HUES48 (cell line): ENCODE data around the gene ABCA4.

ENCODE experiments used
- H3K27ac ChIP-seq: one replicate; pipeline ENCODE4 v1.7.0; 2013; ENCODE audit warnings: low read depth, low read length, inconsistent platforms
- H3K27me3 ChIP-seq: 2 replicates; pipeline ENCODE4 v1.6.1; 2013; ENCODE audit warnings: mild to moderate bottlenecking, low read length; ENCODE audit not compliant: control insufficient read depth, insufficient read depth
- H3K36me3 ChIP-seq: 2 replicates; pipeline ENCODE4 v1.6.1; 2013; ENCODE audit warnings: low read length; ENCODE audit not compliant: control insufficient read depth, insufficient read depth
- H3K4me1 ChIP-seq: 2 replicates; pipeline ENCODE4 v1.6.1; 2013; ENCODE audit warnings: mild to moderate bottlenecking, low read length; ENCODE audit not compliant: control insufficient read depth, insufficient read depth
- H3K4me3 ChIP-seq: 2 replicates; pipeline ENCODE4 v1.5.1; 2013; ENCODE audit warnings: mild to moderate bottlenecking, low read depth, low read length
- H3K9ac ChIP-seq: 2 replicates; pipeline ENCODE4 v1.6.1; 2013; ENCODE audit warnings: mild to moderate bottlenecking, low read depth, low read length, moderate library complexity
- H3K9me3 ChIP-seq: 2 replicates; pipeline ENCODE4 v1.6.1; 2013; ENCODE audit warnings: low read length; ENCODE audit not compliant: control insufficient read depth, insufficient read depth

ABCA4 gene

GRCh38 chr1:94122201-94122970 is 1.4 kb upstream of the ABCA4 start:
- peaks cover 21% of the 10 kb centered on the region for H3K4me1 ChIP-seq
- no peaks in the 10 kb centered on the region for H3K9me3 ChIP-seq
- H3K36me3 ChIP-seq: no peaks in the 10 kb centered on the region
- H3K27me3 ChIP-seq: no peaks in the 10 kb centered on the region
- H3K27ac ChIP-seq: no peak overlapping the region
- no peak overlapping the region for H3K4me3 ChIP-seq
- H3K9ac ChIP-seq: no peak overlapping the region

GRCh38 chr1:94121411-94121821 is 468 bp upstream of the ABCA4 start:
- H3K27ac ChIP-seq: no peak overlapping the region
- peaks cover 27% of the 10 kb centered on the region for H3K4me1 ChIP-seq
- no peaks in the 10 kb centered on the region for H3K36me3 ChIP-seq
- no peaks in the 10 kb centered on the region for H3K9me3 ChIP-seq
- no peak overlapping the region for H3K4me3 ChIP-seq
- H3K9ac ChIP-seq: no peak overlapping the region
- H3K27me3 ChIP-seq: peaks cover under 1% of the 10 kb centered on the region; the same call in 1 of the 2 replicates

- Histone ChIP-seq H3K4me3 (no peak overlapping the region), H3K27me3 (peaks cover 9% of the 10 kb centered on the region), H3K36me3 (no peaks in the 10 kb centered on the region), H3K27ac (no peak overlapping the region), H3K4me1 (peaks cover 31% of the 10 kb centered on the region), H3K9me3 (no peaks in the 10 kb centered on the region), H3K9ac (no peak overlapping the region)
Observed at GRCh38 chr1:94120570-94120901, 412 bp downstream of the ABCA4 start.

GRCh38 chr1:94119796-94120569 is 965 bp downstream of the ABCA4 start:
- Histone ChIP-seq H3K27me3 (peaks cover 15% of the 10 kb centered on the region), H3K4me3 (no peak overlapping the region), H3K36me3 (no peaks in the 10 kb centered on the region), H3K27ac (peak overlapping the region; percentile 2), H3K4me1 (peaks cover 31% of the 10 kb centered on the region), H3K9me3 (no peaks in the 10 kb centered on the region), H3K9ac (no peak overlapping the region)

GRCh38 chr1:94119306-94119705 is 1.6 kb downstream of the ABCA4 start:
- no peak overlapping the region for H3K4me3 ChIP-seq
- H3K4me1 ChIP-seq: peaks cover 31% of the 10 kb centered on the region
- H3K27me3 ChIP-seq: peaks cover 19% of the 10 kb centered on the region
- no peak overlapping the region for H3K9ac ChIP-seq
- H3K27ac ChIP-seq: peak overlapping the region; percentile 18
- no peaks in the 10 kb centered on the region for H3K36me3 ChIP-seq
- no peaks in the 10 kb centered on the region for H3K9me3 ChIP-seq

- Histone ChIP-seq H3K9me3 (no peaks in the 10 kb centered on the region), H3K36me3 (no peaks in the 10 kb centered on the region), H3K4me3 (no peak overlapping the region), H3K9ac (no peak overlapping the region), H3K4me1 (peaks cover 39% of the 10 kb centered on the region), H3K27ac (no peak overlapping the region), H3K27me3 (peaks cover 19% of the 10 kb centered on the region)
Observed at GRCh38 chr1:94118471-94118870, 2.5 kb downstream of the ABCA4 start.

- peaks cover 23% of the 10 kb centered on the region for H3K27me3 ChIP-seq
- no peak overlapping the region for H3K27ac ChIP-seq
- no peaks in the 10 kb centered on the region for H3K9me3 ChIP-seq
- H3K36me3 ChIP-seq: no peaks in the 10 kb centered on the region
- no peak overlapping the region for H3K9ac ChIP-seq
- peaks cover 43% of the 10 kb centered on the region for H3K4me1 ChIP-seq
- H3K4me3 ChIP-seq: no peak overlapping the region
Observed at GRCh38 chr1:94118013-94118412, 2.9 kb downstream of the ABCA4 start.

GRCh38 chr1:94117259-94117851 is 3.6 kb downstream of the ABCA4 start:
- no peak overlapping the region for H3K9ac ChIP-seq
- no peak overlapping the region for H3K4me3 ChIP-seq
- peaks cover 45% of the 10 kb centered on the region for H3K4me1 ChIP-seq
- H3K36me3 ChIP-seq: no peaks in the 10 kb centered on the region
- H3K27me3 ChIP-seq: peaks cover 27% of the 10 kb centered on the region
- H3K9me3 ChIP-seq: no peaks in the 10 kb centered on the region
- peak overlapping the region; percentile 36 for H3K27ac ChIP-seq

- Histone ChIP-seq H3K4me1 (peaks cover 42% of the 10 kb centered on the region), H3K9ac (no peak overlapping the region), H3K36me3 (no peaks in the 10 kb centered on the region), H3K9me3 (no peaks in the 10 kb centered on the region), H3K27me3 (peaks cover 27% of the 10 kb centered on the region), H3K4me3 (no peak overlapping the region), H3K27ac (peak overlapping the region; percentile 72)
Observed at GRCh38 chr1:94115900-94116436, 5.0 kb downstream of the ABCA4 start.

GRCh38 chr1:94115254-94115899 is 5.6 kb downstream of the ABCA4 start:
- Histone ChIP-seq H3K4me1 (peaks cover 41% of the 10 kb centered on the region), H3K9me3 (no peaks in the 10 kb centered on the region), H3K27ac (no peak overlapping the region), H3K4me3 (no peak overlapping the region), H3K36me3 (no peaks in the 10 kb centered on the region), H3K27me3 (peaks cover 27% of the 10 kb centered on the region), H3K9ac (no peak overlapping the region)
